GM12873 (cell line): ENCODE results near the gene FLCN.

Experiments
- CTCF ChIP-seq: IDR thresholded peaks from 2 replicates; pipeline ENCODE4 v1.5.1; 2012; ENCODE audit warnings: low read depth, mild to moderate bottlenecking, moderate library complexity, low read length, control low read depth; ENCODE audit not compliant: insufficient read depth; ENCODE audit errors: missing control alignments

Gene FLCN

GRCh38 chr17:17167356-17167755 is 69.6 kb downstream of the FLCN start:
- TF ChIP-seq CTCF: no peak

GRCh38 chr17:17166446-17166845 is 70.5 kb downstream of the FLCN start:
- no peak for TF ChIP-seq CTCF

DNA sequence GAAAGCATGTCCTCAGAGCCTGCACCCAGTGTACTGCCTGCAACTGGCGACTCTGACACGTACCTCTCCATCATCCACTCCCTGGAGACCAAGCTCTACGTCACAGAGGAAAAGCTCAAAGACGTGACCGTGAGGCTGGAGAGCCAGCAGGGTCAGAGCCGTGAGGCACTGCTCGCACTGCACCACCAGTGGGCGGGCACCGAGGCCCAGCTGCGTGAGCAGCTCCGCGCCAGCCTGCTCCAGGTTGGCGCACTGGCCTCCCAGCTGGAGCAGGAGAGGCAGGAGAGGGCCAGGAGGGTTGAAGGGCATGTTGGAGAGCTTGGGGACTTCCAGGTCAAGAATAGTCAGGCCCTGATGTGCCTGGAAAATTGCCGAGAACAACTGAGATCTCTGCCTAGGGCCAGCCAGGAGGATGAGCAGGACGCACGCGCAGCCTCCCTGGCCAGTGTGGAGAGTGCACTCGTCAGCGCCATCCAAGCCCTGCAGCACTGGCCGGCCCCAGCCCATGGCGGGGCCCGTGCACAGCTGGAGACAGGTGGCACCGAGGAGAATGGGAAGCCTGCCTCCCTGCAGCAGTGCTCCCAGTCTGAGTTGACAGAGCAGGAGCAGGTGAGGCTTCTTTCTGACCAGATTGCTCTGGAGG is 71.2 kb downstream of the FLCN start:
- TF ChIP-seq CTCF: no peak

- no peak for TF ChIP-seq CTCF
Observed at GRCh38 chr17:17164676-17165075, 72.3 kb downstream of the FLCN start.

- no peak for TF ChIP-seq CTCF
Observed at GRCh38 chr17:17164156-17164555, 72.8 kb downstream of the FLCN start.
